KMS-11 (cell line): ENCODE measurements around the gene MRPL42.
A peak's percentile ranks its signal among the peaks of the same experiment; 100 is the strongest.

Source experiments
- H2AFZ ChIP-seq: fragments of 200-600 bp; sonication (generic); 2 replicates; pipeline ENCODE4 v1.6.1; 2016; ENCODE audit warnings: antibody characterized with exemption, mixed run types, low read depth
- H3K27ac ChIP-seq: fragments of 200-600 bp; sonication (generic); 2 replicates; pipeline ENCODE4 v1.6.1; 2016; ENCODE audit warnings: mild to moderate bottlenecking, mixed run types
- H3K27me3 ChIP-seq: fragments of 200-600 bp; sonication (generic); 2 replicates; pipeline ENCODE4 v1.6.1; 2017; ENCODE audit warnings: mild to moderate bottlenecking, low read depth, mixed run types, moderate library complexity; ENCODE audit not compliant: insufficient read depth
- H3K36me3 ChIP-seq: fragments of 200-600 bp; sonication (generic); 2 replicates; pipeline ENCODE4 v1.6.1; 2017; ENCODE audit warnings: mild to moderate bottlenecking, mixed run types; ENCODE audit not compliant: insufficient read depth
- H3K4me1 ChIP-seq: fragments of 200-600 bp; sonication (generic); 2 replicates; pipeline ENCODE4 v1.6.1; 2016; ENCODE audit warnings: mild to moderate bottlenecking, low read depth, mixed run types; ENCODE audit not compliant: poor library complexity, severe bottlenecking
- H3K4me2 ChIP-seq: fragments of 200-600 bp; sonication (generic); 2 replicates; pipeline ENCODE4 v1.7.0; 2016; ENCODE audit warnings: mild to moderate bottlenecking, mixed run types
- H3K4me3 ChIP-seq: fragments of 200-600 bp; sonication (generic); IDR thresholded peaks from 2 replicates; pipeline ENCODE4 v1.6.1; 2017; ENCODE audit warnings: low read depth, low read length, mixed read lengths; ENCODE audit not compliant: insufficient read depth
- H3K79me2 ChIP-seq: fragments of 200-600 bp; sonication (generic); 2 replicates; pipeline ENCODE4 v1.6.1; 2016; ENCODE audit warnings: low read depth, mixed run types; ENCODE audit not compliant: insufficient read depth
- H3K9ac ChIP-seq: fragments of 200-600 bp; sonication (generic); 2 replicates; pipeline ENCODE4 v1.6.1; 2016; ENCODE audit warnings: mild to moderate bottlenecking, mixed run types
- H4K20me1 ChIP-seq: fragments of 200-600 bp; sonication (generic); 2 replicates; pipeline ENCODE4 v1.6.1; 2016; ENCODE audit warnings: mild to moderate bottlenecking, mixed run types; ENCODE audit not compliant: insufficient read depth
- TF ChIP-seq, protein P1 (sequence below): fragments of 200-600 bp; sonication (generic); conservative IDR thresholded peaks from 2 replicates; pipeline ENCODE4 v1.6.1; 2017; ENCODE audit warnings: low read depth, mild to moderate bottlenecking, antibody characterized with exemption, low read length, moderate library complexity, mixed read lengths

The MRPL42 gene

GRCh38 chr12:93466625-93467350 is 526 bp upstream of the MRPL42 start:
- peak overlapping the region; percentile 96; the same call in 1 of the 2 replicates for H3K9ac ChIP-seq
- peaks cover 18% of the 10 kb centered on the region for H3K4me1 ChIP-seq
- H3K27ac ChIP-seq: no peak overlapping the region; the same call in 1 of the 2 replicates
- H3K4me3 ChIP-seq: no peak overlapping the region
- H2AFZ ChIP-seq: peak overlapping the region; percentile 91
- no peaks in the 10 kb centered on the region for H3K36me3 ChIP-seq
- H3K27me3 ChIP-seq: no peaks in the 10 kb centered on the region
- H3K4me2 ChIP-seq: peak overlapping the region; percentile 61; the same call in 1 of the 2 replicates
- H3K79me2 ChIP-seq: peaks cover 17% of the 10 kb centered on the region
- TF ChIP-seq, protein P1, sequence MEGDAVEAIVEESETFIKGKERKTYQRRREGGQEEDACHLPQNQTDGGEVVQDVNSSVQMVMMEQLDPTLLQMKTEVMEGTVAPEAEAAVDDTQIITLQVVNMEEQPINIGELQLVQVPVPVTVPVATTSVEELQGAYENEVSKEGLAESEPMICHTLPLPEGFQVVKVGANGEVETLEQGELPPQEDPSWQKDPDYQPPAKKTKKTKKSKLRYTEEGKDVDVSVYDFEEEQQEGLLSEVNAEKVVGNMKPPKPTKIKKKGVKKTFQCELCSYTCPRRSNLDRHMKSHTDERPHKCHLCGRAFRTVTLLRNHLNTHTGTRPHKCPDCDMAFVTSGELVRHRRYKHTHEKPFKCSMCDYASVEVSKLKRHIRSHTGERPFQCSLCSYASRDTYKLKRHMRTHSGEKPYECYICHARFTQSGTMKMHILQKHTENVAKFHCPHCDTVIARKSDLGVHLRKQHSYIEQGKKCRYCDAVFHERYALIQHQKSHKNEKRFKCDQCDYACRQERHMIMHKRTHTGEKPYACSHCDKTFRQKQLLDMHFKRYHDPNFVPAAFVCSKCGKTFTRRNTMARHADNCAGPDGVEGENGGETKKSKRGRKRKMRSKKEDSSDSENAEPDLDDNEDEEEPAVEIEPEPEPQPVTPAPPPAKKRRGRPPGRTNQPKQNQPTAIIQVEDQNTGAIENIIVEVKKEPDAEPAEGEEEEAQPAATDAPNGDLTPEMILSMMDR: no peak
- no peaks in the 10 kb centered on the region for H4K20me1 ChIP-seq

- H2AFZ ChIP-seq: peak overlapping the region; percentile 91
- H3K36me3 ChIP-seq: no peaks in the 10 kb centered on the region
- peaks cover 17% of the 10 kb centered on the region for H3K79me2 ChIP-seq
- H3K27ac ChIP-seq: peak overlapping the region; percentile 91
- H3K4me1 ChIP-seq: peaks cover 18% of the 10 kb centered on the region
- H4K20me1 ChIP-seq: no peaks in the 10 kb centered on the region
- peak overlapping the region; percentile 61 for H3K4me2 ChIP-seq
- H3K27me3 ChIP-seq: no peaks in the 10 kb centered on the region
- peak overlapping the region; percentile 63 for H3K4me3 ChIP-seq
- peak overlapping the region; percentile 96 for H3K9ac ChIP-seq
- TF ChIP-seq, protein P1: no peak
Measured at GRCh38 chr12:93468008-93468371, 676 bp downstream of the MRPL42 start.

GRCh38 chr12:93469386-93469785 is 2.1 kb downstream of the MRPL42 start:
- H3K4me3 ChIP-seq: no peak overlapping the region
- no peak overlapping the region for H3K9ac ChIP-seq
- H3K4me1 ChIP-seq: peaks cover 18% of the 10 kb centered on the region
- no peaks in the 10 kb centered on the region for H4K20me1 ChIP-seq
- H3K79me2 ChIP-seq: peaks cover 17% of the 10 kb centered on the region
- H3K27me3 ChIP-seq: no peaks in the 10 kb centered on the region
- H3K36me3 ChIP-seq: no peaks in the 10 kb centered on the region; the same call in 1 of the 2 replicates
- TF ChIP-seq, protein P1: no peak
- H3K27ac ChIP-seq: no peak overlapping the region
- H2AFZ ChIP-seq: no peak overlapping the region
- H3K4me2 ChIP-seq: no peak overlapping the region

DNA sequence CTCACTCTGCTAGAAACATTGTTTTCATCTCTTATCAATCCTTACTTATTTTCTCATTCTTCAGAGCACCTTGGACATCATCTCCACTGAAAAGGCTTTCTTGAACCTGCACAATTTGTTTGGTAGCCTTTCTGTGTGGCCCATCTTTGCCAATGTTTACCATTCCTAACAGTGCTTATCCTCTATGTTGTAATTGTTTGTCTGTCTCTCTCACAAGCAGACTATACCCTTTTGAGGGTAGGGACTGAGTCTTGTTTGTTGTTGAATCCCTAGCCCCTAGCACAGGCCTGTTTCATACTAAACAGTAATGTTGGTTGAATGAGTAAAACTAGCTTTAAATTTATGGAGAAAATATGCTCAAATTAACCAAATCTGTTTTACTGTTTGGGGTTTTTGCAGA is 9.2 kb downstream of the MRPL42 start:
- Histone ChIP-seq H2AFZ (no peak overlapping the region), H3K4me2 (no peak overlapping the region), H3K9ac (no peak overlapping the region), H3K27ac (no peak overlapping the region), H3K27me3 (no peaks in the 10 kb centered on the region), H3K4me3 (no peak overlapping the region), H3K79me2 (no peaks in the 10 kb centered on the region), H3K36me3 (peaks cover 7% of the 10 kb centered on the region; the same call in 1 of the 2 replicates), H4K20me1 (no peaks in the 10 kb centered on the region), H3K4me1 (no peaks in the 10 kb centered on the region)
- TF ChIP-seq, protein P1: no peak
